HG02798 (cell line): ENCODE results near the gene MGMT.

Experiments
- ATAC-seq: cut with Tn5 transposase; IDR thresholded peaks from one replicate; pipeline ENCODE4 v1.9.1; 2021; ENCODE audit warnings: mild to moderate bottlenecking; ENCODE audit not compliant: unreplicated experiment, poor library complexity

The MGMT gene

GRCh38 chr10:129699722-129700340 is 232.8 kb downstream of the MGMT start:
- no peak for ATAC-seq

DNA sequence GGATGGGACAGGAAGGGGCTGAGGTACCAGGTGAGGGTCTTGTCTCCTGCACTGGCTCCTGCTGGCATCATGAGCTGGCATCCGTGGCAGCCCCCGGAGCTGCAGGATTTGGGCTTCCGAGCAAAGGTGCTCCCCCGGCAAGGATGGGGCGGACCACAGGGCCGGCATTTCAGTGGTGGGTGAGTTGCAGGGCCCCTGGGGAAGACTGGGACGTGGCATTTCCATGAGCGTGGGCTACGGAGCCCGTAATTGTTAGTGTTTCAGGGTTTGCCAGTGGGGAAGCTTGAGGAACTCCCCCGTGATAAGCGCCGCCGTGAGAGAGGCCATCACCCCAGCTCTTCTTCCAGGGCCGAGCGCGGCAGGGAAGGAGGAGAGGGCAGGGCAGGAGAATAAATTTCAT is 235.6 kb downstream of the MGMT start:
- ATAC-seq: no peak

- no peak for ATAC-seq
Observed at GRCh38 chr10:129703287-129704137, 236.5 kb downstream of the MGMT start.

DNA sequence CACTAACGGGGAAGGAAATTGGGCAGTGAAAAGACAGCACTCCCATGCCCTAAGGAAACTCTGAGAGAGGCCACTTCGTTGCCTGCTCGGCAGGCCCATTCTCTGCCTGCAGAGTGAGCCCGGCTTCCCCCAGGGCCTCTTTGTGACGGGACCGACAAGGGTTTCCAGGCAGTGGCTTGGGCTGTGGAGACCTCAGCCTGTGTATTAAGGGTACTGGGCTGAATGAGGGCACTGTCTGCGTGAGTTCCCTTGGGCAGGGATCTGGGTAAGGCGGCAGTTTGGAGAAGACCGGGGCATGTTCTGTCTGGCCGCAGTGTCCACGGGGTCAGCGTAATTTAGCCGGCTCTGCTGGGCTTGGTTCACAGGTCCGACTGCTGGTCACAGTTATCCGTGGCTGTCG is 237.2 kb downstream of the MGMT start:
- no peak for ATAC-seq

DNA sequence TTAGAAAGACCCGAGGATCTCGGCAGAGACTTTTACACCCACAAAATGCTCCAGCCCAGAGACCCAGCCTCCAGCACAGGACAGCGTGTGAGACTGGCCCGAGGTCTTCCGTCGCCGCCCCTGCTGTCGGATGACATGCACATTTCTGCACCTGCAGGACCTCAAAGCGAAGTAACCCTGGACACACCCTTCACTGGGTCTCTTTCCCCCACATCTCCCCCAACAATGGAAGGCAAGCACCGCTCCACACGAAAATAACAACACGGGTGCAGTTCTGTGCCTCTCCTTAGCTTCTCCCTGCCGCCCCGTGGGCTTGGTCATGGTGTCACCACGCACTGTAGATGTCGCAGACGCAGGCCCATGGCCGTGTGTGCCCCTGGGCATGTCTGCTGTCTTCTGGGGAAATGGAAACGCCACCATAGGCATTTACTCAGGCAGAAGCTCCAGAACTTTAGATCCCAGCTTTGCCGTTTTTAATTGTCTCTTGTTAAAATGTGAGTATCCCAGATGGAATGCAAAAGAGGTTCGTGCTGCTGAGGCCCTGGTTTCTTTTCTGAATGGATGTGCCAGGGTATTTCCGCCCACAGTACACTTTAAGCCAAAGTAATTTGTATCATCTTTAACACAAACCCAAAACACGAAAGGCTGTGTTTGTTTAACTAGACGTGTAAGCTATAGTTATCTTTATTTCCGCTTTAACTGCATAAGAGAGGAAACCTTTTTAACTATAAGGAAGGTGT is 237.9 kb downstream of the MGMT start:
- no peak for ATAC-seq

DNA sequence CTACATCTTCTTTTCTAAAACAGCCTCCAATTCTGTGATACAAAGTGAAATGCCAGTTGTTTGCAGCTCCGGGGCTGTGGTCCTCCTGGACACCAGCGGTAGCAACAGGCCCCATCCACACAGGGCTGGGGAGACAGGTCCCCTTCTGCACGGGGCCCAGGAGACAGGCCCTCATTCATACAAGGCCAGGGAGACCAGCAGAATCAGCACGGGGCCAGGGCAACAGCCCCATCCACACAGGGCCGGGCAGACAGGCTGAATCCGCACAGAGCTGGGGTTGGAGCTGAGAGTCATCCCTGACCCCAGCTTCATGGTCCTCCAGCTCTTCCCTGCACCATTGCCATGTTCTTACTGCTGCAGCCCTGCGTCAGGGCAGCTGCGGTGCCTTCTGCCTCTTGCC is 238.6 kb downstream of the MGMT start:
- ATAC-seq: no peak

- ATAC-seq: no peak
Observed at GRCh38 chr10:129706081-129706480, 239.0 kb downstream of the MGMT start.

DNA sequence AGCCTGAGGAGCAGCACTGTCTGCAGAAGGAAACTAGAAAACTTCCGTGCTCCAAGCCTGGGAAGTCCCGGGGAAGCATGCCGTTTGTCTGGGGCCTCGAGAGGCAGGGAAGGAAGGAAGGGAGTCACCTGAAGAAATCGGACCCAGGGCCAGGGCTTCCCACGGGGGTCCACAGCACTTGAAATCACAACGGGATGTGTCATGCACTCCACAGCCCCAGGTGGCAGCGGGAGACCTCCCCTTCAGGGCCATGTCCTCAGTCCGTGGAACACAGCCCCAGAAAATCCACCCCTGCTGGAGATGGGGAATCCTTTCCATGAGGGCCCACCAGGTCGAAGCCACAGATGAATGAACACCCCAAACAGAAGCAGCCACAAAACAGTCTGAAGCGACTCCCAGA is 239.5 kb downstream of the MGMT start:
- ATAC-seq: no peak

DNA sequence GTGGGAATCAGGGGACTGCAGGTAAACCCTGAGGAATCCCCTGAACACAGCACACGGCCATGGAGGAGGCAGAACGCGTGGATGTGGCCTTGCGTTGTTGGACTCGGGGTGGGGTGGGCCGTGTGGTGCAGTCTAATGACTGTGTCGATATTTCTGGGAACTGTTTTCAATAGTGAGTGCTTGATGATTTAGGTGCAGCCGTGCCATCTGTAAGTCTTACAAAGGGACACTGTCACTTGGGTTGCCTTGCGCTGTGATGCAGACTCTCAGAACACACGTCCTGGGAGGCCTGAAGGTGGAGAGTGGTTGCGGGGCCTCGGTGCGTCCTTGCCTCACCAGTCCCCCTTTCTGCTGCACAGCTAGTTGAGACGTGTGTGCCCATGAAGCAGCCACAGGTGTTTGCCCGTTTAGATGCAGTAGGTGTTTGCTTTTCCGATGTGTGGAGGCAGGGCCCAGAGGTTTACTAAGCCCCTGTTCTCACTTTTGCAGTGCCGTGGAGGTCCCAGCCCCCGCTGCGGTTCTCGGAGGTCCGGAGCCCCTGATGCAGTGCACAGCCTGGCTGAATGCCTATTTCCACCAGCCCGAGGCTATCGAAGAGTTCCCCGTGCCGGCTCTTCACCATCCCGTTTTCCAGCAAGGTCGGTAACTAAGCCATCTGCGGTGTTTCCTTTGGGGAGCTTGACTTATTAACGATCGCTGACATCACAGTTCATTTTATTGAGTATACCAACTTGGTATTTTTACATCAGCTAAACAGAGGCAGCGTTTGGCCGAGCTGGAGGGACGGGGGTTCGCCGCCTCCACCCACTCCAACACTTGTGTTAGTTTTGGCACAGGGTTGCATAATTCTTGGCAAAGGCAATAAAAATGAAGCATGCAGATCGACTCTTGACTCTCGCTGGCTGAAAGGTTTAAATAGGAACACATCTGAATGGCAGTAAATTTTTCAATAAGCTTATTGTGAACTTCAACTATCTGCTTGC is 240.7 kb downstream of the MGMT start:
- no peak for ATAC-seq

DNA sequence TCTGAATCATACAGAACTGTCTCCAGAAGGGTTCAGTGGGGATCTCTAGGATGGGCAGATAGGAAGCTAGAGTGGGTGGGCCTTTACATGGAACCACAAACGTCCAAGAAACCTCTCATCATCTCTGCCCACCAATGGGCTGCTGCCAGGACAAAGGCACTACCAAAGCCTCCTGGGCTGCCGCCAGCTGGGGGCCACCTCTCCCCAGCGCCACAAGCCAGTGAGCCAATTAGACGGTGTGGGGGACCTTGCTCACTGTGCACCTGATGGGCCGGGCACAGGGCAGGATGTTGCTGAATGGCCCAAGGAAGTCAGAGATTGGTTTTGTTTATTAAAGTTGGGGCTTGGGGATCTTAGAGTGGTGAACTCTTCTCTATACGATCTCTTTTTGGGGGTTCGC is 242.1 kb downstream of the MGMT start:
- ATAC-seq: no peak

DNA sequence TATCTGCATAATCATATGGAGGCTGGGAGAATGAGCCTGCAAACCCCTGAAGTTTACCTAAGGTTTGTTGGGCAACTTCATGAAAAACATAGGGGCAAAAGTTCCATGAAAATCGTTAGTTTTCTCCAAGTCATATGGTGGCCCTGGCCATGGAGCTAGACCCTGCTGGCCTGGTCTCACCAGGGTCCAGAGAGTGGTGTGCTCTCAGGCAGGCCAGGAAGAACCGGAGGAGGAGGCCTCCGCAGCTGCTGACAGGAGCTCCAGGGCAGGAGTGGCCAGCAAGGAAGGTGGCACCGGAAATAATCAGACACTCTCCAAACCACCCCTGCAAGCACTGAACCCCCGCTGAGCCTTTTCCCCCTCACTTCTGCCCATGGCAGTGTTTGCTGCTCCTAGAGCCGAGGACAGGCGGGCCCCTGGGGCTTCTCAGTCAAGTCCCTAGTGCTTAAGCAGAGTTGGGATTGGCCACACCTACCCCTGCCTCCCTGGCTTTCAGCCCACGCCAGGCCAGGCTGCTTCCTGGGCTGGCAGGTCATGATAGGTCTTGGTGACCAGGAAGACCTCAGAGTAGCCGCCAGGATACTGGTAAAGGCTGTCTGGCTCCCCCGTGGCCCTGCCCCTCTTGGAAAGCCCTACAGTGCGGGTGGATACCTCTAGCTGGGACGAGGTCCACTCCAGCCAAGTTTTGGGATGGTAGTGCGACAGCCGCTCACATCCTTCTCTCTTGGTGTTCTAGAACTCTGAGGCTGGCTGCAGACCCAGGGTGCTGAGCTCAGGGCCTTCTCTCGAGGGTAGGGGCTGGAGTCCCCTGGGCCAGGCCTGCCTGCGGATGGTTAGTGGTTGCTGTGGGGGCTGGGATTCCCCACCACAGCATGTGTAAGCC is 242.8 kb downstream of the MGMT start:
- no peak for ATAC-seq

DNA sequence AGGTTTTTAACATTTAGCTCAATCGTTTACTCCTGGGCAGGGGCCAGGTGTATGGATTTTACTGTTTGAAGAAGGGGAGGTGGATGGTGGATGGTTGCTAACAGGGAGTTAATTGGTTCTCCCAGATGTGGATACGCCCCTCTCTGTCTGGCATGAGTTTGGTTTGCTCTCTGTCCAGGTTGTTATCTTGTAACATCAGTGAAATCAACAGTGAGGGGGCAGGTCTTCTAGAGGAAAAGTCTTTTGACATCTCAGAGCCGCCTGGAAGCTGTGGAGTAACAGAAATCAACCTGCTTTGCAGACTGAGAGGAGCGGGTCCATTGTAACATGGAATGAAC is 243.4 kb downstream of the MGMT start:
- ATAC-seq: no peak

DNA sequence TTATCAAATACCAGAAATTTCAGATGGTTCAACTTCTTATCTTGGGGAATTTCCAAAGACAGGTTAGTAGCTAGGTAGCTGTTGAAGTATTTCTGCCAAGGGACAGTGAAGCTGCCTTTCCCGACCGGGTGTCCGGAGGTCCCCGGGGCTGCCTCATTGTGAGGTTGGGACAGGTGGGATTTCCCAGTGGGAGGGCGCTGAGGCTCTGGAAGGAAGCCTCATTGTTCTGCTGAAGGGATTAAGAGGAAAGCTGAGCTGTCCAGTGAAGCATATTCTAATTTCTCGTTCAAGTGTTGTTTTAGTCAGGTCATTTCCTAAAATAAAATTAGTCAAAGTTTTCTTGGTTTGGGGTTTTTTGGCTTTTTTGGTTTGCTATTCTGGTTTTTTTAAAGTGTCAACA is 244.2 kb downstream of the MGMT start:
- no peak for ATAC-seq

- no peak for ATAC-seq
Observed at GRCh38 chr10:129712000-129712399, 245.0 kb downstream of the MGMT start.

DNA sequence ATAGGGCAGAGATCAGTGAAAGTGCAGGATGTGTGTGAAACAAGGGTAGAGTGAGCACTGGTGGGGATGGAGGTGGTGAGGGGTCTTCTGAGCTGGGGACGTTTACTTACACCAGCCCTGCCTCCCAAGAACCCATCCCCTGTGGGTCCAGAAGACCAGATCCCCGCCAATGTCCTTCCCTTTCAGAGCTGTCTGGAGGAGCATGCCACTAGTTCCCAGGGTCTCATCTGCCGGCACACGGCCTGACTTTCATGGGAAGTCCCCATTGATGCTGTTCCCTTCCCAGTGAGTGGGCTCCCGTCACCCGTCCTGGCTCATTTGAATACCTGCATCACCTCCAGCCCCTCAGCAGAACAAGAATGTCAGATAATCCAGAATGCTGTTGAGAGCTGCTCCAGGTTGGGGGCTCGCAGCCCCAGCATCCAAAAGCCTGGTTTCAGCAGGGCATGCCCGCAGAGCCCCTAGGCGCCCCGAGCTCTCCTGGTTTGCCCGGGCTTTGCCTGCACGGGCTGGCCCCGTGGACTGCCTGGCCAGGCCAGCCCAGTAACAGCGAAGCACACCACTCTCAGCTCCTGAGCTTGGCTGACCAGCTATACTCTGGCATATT is 246.7 kb downstream of the MGMT start:
- no peak for ATAC-seq

DNA sequence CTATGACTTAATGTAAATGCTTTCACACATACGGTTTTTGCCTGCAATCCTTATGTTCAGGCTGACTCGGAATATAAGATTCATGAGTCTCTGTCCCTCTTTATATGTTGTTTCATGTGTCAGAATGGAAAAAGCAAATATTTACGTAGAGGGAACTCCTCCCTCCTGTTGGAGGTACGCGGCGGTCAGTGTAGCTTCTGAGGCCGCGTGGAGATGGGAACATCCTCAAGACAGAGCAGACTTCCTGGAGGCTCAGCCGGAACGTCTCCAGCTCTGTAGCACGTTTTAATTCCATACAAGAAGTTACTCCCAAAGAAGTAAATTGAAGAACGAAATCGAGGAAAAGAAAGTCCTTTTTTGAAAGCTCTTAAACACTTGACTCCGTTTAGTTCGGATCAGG is 248.8 kb downstream of the MGMT start:
- no peak for ATAC-seq

GRCh38 chr10:129716211-129716681 is 249.2 kb downstream of the MGMT start:
- no peak for ATAC-seq

- no peak for ATAC-seq
Observed at GRCh38 chr10:129716881-129717280, 249.8 kb downstream of the MGMT start.
